Mesenchymal stem cell (in vitro differentiated cells and primary cell): ENCODE data around the gene CHML.
"Not testable (repeated sequence)": the region's sequence is repeated elsewhere in the genome, so short reads cannot be mapped to it uniquely, and the experiment has no call there.

Experiments
- DNase-seq: peaks from one replicate; pipeline ENCODE4 v3.0.0-alpha.2; 2013
- H2AFZ ChIP-seq: one replicate; pipeline ENCODE4 v1.6.1; 2013; ENCODE audit warnings: low read depth, mild to moderate bottlenecking, control low read depth, inconsistent platforms, low read length, moderate library complexity
- H2AK5ac ChIP-seq: 2 replicates; pipeline ENCODE4 v1.6.1; 2013; ENCODE audit warnings: low read length, moderate library complexity, mild to moderate bottlenecking, inconsistent platforms; ENCODE audit not compliant: severe bottlenecking
- H2BK120ac ChIP-seq: one replicate; pipeline ENCODE4 v1.6.1; 2013; ENCODE audit warnings: low read depth, mild to moderate bottlenecking, inconsistent platforms, low read length, moderate library complexity
- H2BK12ac ChIP-seq, 2 experiments: one replicate each; pipeline ENCODE4 v1.6.1; 2013; ENCODE audit warnings: inconsistent platforms in 2 of 2, low read length in 2 of 2, mild to moderate bottlenecking in 2 of 2, moderate library complexity in 2 of 2, control low read depth in 1 of 2
- H2BK15ac ChIP-seq: one replicate; pipeline ENCODE4 v1.6.1; 2013; ENCODE audit warnings: mild to moderate bottlenecking, low read depth, inconsistent platforms; ENCODE audit not compliant: poor library complexity, severe bottlenecking
- H2BK5ac ChIP-seq: 2 replicates; pipeline ENCODE4 v1.6.1; 2013; ENCODE audit warnings: low read depth, mild to moderate bottlenecking, low read length, control low read depth, inconsistent platforms; ENCODE audit not compliant: poor library complexity, severe bottlenecking
- H3K14ac ChIP-seq, 2 experiments: one replicate each; pipeline ENCODE4 v1.6.1; 2013; ENCODE audit warnings: inconsistent platforms in 2 of 2, low read length in 2 of 2, control low read depth in 1 of 2, mild to moderate bottlenecking in 1 of 2, moderate library complexity in 1 of 2
- H3K18ac ChIP-seq, 2 experiments: one replicate each; pipeline ENCODE4 v1.6.1; 2013; ENCODE audit warnings: inconsistent platforms in 2 of 2, low read length in 2 of 2, control low read depth in 1 of 2, low read depth in 1 of 2, mild to moderate bottlenecking in 1 of 2
- H3K23ac ChIP-seq, 2 experiments: one replicate each; pipeline ENCODE4 v1.6.1; 2013; ENCODE audit warnings: inconsistent platforms in 2 of 2, low read length in 2 of 2, mild to moderate bottlenecking in 2 of 2, moderate library complexity in 2 of 2, control low read depth in 1 of 2
- H3K27ac ChIP-seq: 2 replicates; pipeline ENCODE4 v1.5.1; 2013; ENCODE audit warnings: mild to moderate bottlenecking, moderate library complexity, low read length, control low read depth, inconsistent platforms; ENCODE audit not compliant: poor library complexity, severe bottlenecking
- H3K27me3 ChIP-seq, 2 experiments: 2 replicates each; pipeline versions ENCODE4 v1.6.1 to v1.7.0; 2013; ENCODE audit warnings: low read length in 2 of 2, mild to moderate bottlenecking in 2 of 2, moderate library complexity in 2 of 2, control low read depth in 1 of 2, inconsistent platforms in 1 of 2; ENCODE audit not compliant: control insufficient read depth in 1 of 2, insufficient read depth in 1 of 2
- H3K36me3 ChIP-seq, 2 experiments: 2 replicates each; pipeline versions ENCODE4 v1.6.1 to v1.7.0; 2013; ENCODE audit warnings: low read length in 2 of 2, control low read depth in 1 of 2, inconsistent platforms in 1 of 2, low read depth in 1 of 2, mild to moderate bottlenecking in 1 of 2; ENCODE audit not compliant: insufficient read depth in 2 of 2, control insufficient read depth in 1 of 2
- H3K4ac ChIP-seq, 2 experiments: one replicate each; pipeline ENCODE4 v1.6.1; 2013; ENCODE audit warnings: inconsistent platforms in 2 of 2, low read length in 2 of 2, mild to moderate bottlenecking in 2 of 2, moderate library complexity in 2 of 2, control low read depth in 1 of 2, low read depth in 1 of 2
- H3K4me1 ChIP-seq: 2 replicates; pipeline ENCODE4 v1.6.1; 2013; ENCODE audit warnings: low read depth, low read length, control low read depth; ENCODE audit not compliant: control insufficient read depth, insufficient read depth
- H3K4me2 ChIP-seq: 2 replicates; pipeline ENCODE4 v1.6.1; 2013; ENCODE audit warnings: low read length, mild to moderate bottlenecking, inconsistent platforms; ENCODE audit not compliant: poor library complexity, severe bottlenecking
- H3K4me3 ChIP-seq, 2 experiments: 2 replicates each; pipeline versions ENCODE4 v1.5.1 to v1.7.0; 2013; ENCODE audit warnings: low read length in 2 of 2, mild to moderate bottlenecking in 2 of 2, control low read depth in 1 of 2, low read depth in 1 of 2; ENCODE audit not compliant: insufficient read depth in 1 of 2
- H3K79me1 ChIP-seq: replicated peaks from 2 replicates; pipeline ENCODE4 v1.6.1; 2013; ENCODE audit warnings: mild to moderate bottlenecking, control low read depth, low read length, inconsistent platforms; ENCODE audit not compliant: poor library complexity, severe bottlenecking
- H3K9ac ChIP-seq: 2 replicates; pipeline ENCODE4 v1.7.0; 2013; ENCODE audit warnings: mild to moderate bottlenecking, low read length, moderate library complexity
- H3K9me3 ChIP-seq: 2 replicates; pipeline ENCODE4 v1.7.0; 2013; ENCODE audit warnings: mild to moderate bottlenecking, low read length; ENCODE audit not compliant: control insufficient read depth
- H4K8ac ChIP-seq: one replicate; pipeline ENCODE4 v1.6.1; 2013; ENCODE audit warnings: inconsistent platforms, mild to moderate bottlenecking, low read length, moderate library complexity
- H4K91ac ChIP-seq: one replicate; pipeline ENCODE4 v1.6.1; 2013; ENCODE audit warnings: mild to moderate bottlenecking, low read length, inconsistent platforms
- WGBS: methylation state at CpG from one replicate; pipeline ENCODE4 v1.1.7; 2013; ENCODE audit warnings: mixed read lengths; 5-methylcytosine and 5-hydroxymethylcytosine counted together

CHML gene

GRCh38 chr1:241681861-241682448 is 41.8 kb upstream of the CHML start:
- H3K9ac ChIP-seq, H2BK12ac ChIP-seq, H2BK5ac ChIP-seq, H3K27ac ChIP-seq, H3K4ac ChIP-seq, H3K4me3 ChIP-seq, H4K8ac ChIP-seq, H3K4me1 ChIP-seq, H3K4me2 ChIP-seq, H3K79me1 ChIP-seq, H2BK120ac ChIP-seq, H3K14ac ChIP-seq, DNase-seq, H3K36me3 ChIP-seq, H3K18ac ChIP-seq, H3K9me3 ChIP-seq, H2AFZ ChIP-seq, H4K91ac ChIP-seq, H2AK5ac ChIP-seq, H3K23ac ChIP-seq, H2BK15ac ChIP-seq: not testable (repeated sequence)
- H3K27me3 ChIP-seq = peaks cover 0 to 11% of the 10 kb centered on the region in 2 experiments
- 66% methylated on average over 3 of the region's 4 CpGs for WGBS

GRCh38 chr1:241679961-241680360 is 39.8 kb upstream of the CHML start:
- H2AFZ ChIP-seq = no peak overlapping the region
- no peak overlapping the region for H2BK120ac ChIP-seq
- no peaks in the 10 kb centered on the region for H3K36me3 ChIP-seq
- no peak overlapping the region for H3K4ac ChIP-seq
- no peak overlapping the region for H2AK5ac ChIP-seq
- H3K9me3 ChIP-seq = no peaks in the 10 kb centered on the region
- H3K18ac ChIP-seq = no peak overlapping the region
- no peak overlapping the region for H4K91ac ChIP-seq
- H3K14ac ChIP-seq = no peak overlapping the region
- no peak overlapping the region for H4K8ac ChIP-seq
- H2BK15ac ChIP-seq = no peak overlapping the region
- no peak overlapping the region for H2BK12ac ChIP-seq
- no peak overlapping the region for H3K4me2 ChIP-seq
- H3K4me1 ChIP-seq = no peaks in the 10 kb centered on the region
- no peak overlapping the region for H3K9ac ChIP-seq
- H3K79me1 ChIP-seq = no peaks in the 10 kb centered on the region
- DNase-seq = no peak
- H3K27ac ChIP-seq = no peak overlapping the region
- H2BK5ac ChIP-seq = no peak overlapping the region
- H3K23ac ChIP-seq = no peak overlapping the region
- no CpG with 5 or more reads among the region's 3 CpGs for WGBS
- H3K27me3 ChIP-seq = peaks cover 0 to 11% of the 10 kb centered on the region in 2 experiments
- H3K4me3 ChIP-seq = no peak overlapping the region

- H3K4ac ChIP-seq = no peak overlapping the region
- no peaks in the 10 kb centered on the region for H3K36me3 ChIP-seq
- no peak overlapping the region for H3K18ac ChIP-seq
- no peak overlapping the region for H2BK5ac ChIP-seq
- H4K8ac ChIP-seq = no peak overlapping the region
- H3K23ac ChIP-seq = no peak overlapping the region
- no peak overlapping the region for H3K14ac ChIP-seq
- H3K9ac ChIP-seq = no peak overlapping the region
- no peak overlapping the region for H2BK12ac ChIP-seq
- no peak overlapping the region for H3K4me2 ChIP-seq
- peaks cover 0 to 11% of the 10 kb centered on the region in 2 experiments for H3K27me3 ChIP-seq
- no peak overlapping the region for H3K27ac ChIP-seq
- no peaks in the 10 kb centered on the region for H3K4me1 ChIP-seq
- no peak overlapping the region for H4K91ac ChIP-seq
- no peak for DNase-seq
- no peak overlapping the region for H2BK120ac ChIP-seq
- no peaks in the 10 kb centered on the region for H3K79me1 ChIP-seq
- H3K9me3 ChIP-seq = no peaks in the 10 kb centered on the region
- H2AFZ ChIP-seq = no peak overlapping the region
- 100% methylated on average over 3 of the region's 4 CpGs for WGBS
- no peak overlapping the region for H3K4me3 ChIP-seq
- no peak overlapping the region for H2AK5ac ChIP-seq
- no peak overlapping the region for H2BK15ac ChIP-seq
Measured at GRCh38 chr1:241679404-241679803, 39.2 kb upstream of the CHML start.

DNA sequence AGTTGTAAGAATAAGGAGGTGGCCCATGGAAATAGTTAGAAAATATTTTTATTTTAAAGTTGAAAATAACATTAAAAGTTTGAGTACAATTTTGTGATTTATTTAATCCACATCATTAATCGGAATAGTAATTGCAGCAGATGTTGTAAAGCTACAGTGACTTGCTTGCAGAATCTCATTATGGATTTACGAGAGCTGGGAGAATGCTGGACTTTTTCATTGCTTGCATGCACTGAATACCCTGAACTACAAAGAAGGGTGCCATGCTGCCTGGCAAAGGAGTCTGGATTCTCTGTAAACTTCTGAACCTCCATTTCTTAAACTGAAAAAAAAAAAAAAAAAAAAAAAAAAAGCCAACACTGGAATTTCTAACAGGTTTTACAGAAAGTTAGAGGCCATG is 38.4 kb upstream of the CHML start:
- no peak overlapping the region for H2BK12ac ChIP-seq
- no peak overlapping the region for H3K4me2 ChIP-seq
- H4K8ac ChIP-seq = no peak overlapping the region
- no peaks in the 10 kb centered on the region for H3K4me1 ChIP-seq
- H3K4me3 ChIP-seq = no peak overlapping the region
- peaks cover 0 to 11% of the 10 kb centered on the region in 2 experiments for H3K27me3 ChIP-seq
- no peak overlapping the region for H3K23ac ChIP-seq
- no peak overlapping the region for H3K18ac ChIP-seq
- no peak overlapping the region for H3K4ac ChIP-seq
- WGBS = 77% methylated on average over 2 of the region's 2 CpGs
- no peak overlapping the region for H2BK120ac ChIP-seq
- no peaks in the 10 kb centered on the region for H3K36me3 ChIP-seq
- H3K27ac ChIP-seq = no peak overlapping the region
- no peaks in the 10 kb centered on the region for H3K79me1 ChIP-seq
- no peak for DNase-seq
- no peak overlapping the region for H3K9ac ChIP-seq
- no peak overlapping the region for H2BK5ac ChIP-seq
- no peak overlapping the region for H3K14ac ChIP-seq
- H2AK5ac ChIP-seq = no peak overlapping the region
- H2AFZ ChIP-seq = no peak overlapping the region
- H3K9me3 ChIP-seq = no peaks in the 10 kb centered on the region
- no peak overlapping the region for H4K91ac ChIP-seq
- no peak overlapping the region for H2BK15ac ChIP-seq
